GM21515 (cell line): Measurements from ENCODE around the gene RPS6KA2.
"Not testable (repeated sequence)": the region's sequence is repeated elsewhere in the genome, so short reads cannot be mapped to it uniquely, and the experiment has no call there.

Source experiments
- ATAC-seq: cut with Tn5 transposase; IDR thresholded peaks from one replicate; pipeline ENCODE4 v1.9.1; 2021; ENCODE audit not compliant: unreplicated experiment

RPS6KA2 gene

GRCh38 chr6:166534658-166535406 is 92.2 kb downstream of the RPS6KA2 start:
- no peak for ATAC-seq

GRCh38 chr6:166533205-166533824 is 93.7 kb downstream of the RPS6KA2 start:
- no peak for ATAC-seq

- no peak for ATAC-seq
Measured at GRCh38 chr6:166532302-166532701, 94.7 kb downstream of the RPS6KA2 start.

GRCh38 chr6:166530211-166531095 is 96.6 kb downstream of the RPS6KA2 start:
- ATAC-seq = no peak

- ATAC-seq = no peak
Measured at GRCh38 chr6:166529586-166529985, 97.5 kb downstream of the RPS6KA2 start.

GRCh38 chr6:166529058-166529457 is 98.0 kb downstream of the RPS6KA2 start:
- ATAC-seq = not testable (repeated sequence)

GRCh38 chr6:166527849-166528248 is 99.2 kb downstream of the RPS6KA2 start:
- no peak for ATAC-seq

GRCh38 chr6:166526937-166527336 is 100.1 kb downstream of the RPS6KA2 start:
- ATAC-seq = no peak

GRCh38 chr6:166525567-166525966 is 101.5 kb downstream of the RPS6KA2 start:
- ATAC-seq = no peak

- no peak for ATAC-seq
Measured at GRCh38 chr6:166523782-166524559, 103.1 kb downstream of the RPS6KA2 start.

GRCh38 chr6:166520905-166521834 is 105.9 kb downstream of the RPS6KA2 start:
- no peak for ATAC-seq

- no peak for ATAC-seq
Measured at GRCh38 chr6:166516251-166516884, 110.7 kb downstream of the RPS6KA2 start.

GRCh38 chr6:166515072-166515810 is 111.8 kb downstream of the RPS6KA2 start:
- ATAC-seq = no peak

GRCh38 chr6:166514196-166514595 is 112.9 kb downstream of the RPS6KA2 start:
- ATAC-seq = no peak

GRCh38 chr6:166512567-166512966 is 114.5 kb downstream of the RPS6KA2 start:
- peak; percentile 92 for ATAC-seq

- ATAC-seq = no peak
Measured at GRCh38 chr6:166511316-166511715, 115.7 kb downstream of the RPS6KA2 start.

- no peak for ATAC-seq
Measured at GRCh38 chr6:166509193-166509592, 117.9 kb downstream of the RPS6KA2 start.

GRCh38 chr6:166508726-166509125 is 118.3 kb downstream of the RPS6KA2 start:
- ATAC-seq = no peak
